ENCODE data around the gene SLC19A1. TPM values are rescaled to one million over a fixed set of nuclear protein-coding genes. Genes with fewer than 3 reads are reported as not detected.

The SLC19A1 gene
- total RNA-seq, 4 donors from 2014 or later = 3.3 to 27.9 (median 11.4) TPM

- 36 to 39% methylated on average over 22 to 24 of the region's 24 CpGs for WGBS, 2 donors
Measured at GRCh38 chr21:45469273-45470086, 72.8 kb downstream of the SLC19A1 start.

GRCh38 chr21:45468971-45469272 is 73.3 kb downstream of the SLC19A1 start:
- Histone ChIP-seq H3K27ac (peak overlapping the region in 3 of 4 donors; percentile 56 to 89 (median 81)), H3K36me3 (no peaks in the 10 kb centered on the region), H3K27me3 (no peaks in the 10 kb centered on the region), H3K4me3 (no peak overlapping the region), H3K9me3 (no peaks in the 10 kb centered on the region), H3K4me1 (peaks cover 0 to 67% (median 42%) of the 10 kb centered on the region in 4 donors)
- no peak for DNase-seq (ENCODE audit: low spot score in 2 of 2)
- 50 to 58% methylated on average over 8 to 12 of the region's 14 CpGs for WGBS, 2 donors
- TF ChIP-seq POLR2A (IDR thresholded peaks at IDR 0.05) (no peak), EP300 (IDR thresholded peaks at IDR 0.05) (no peak), CTCF (IDR thresholded peaks at IDR 0.05) (no peak)

More at GRCh38 chr21:45469273-45470086, 72.8 kb downstream of the SLC19A1 start:
- no peak overlapping the region for H3K4me3 ChIP-seq
- peaks cover 0 to 67% (median 42%) of the 10 kb centered on the region in 4 donors for H3K4me1 ChIP-seq
- no peaks in the 10 kb centered on the region for H3K27me3 ChIP-seq
- H3K36me3 ChIP-seq = peaks cover 0 to under 1% (median 0%) of the 10 kb centered on the region in 3 donors
- DNase-seq (ENCODE audit: low spot score in 2 of 2) = peak; percentile 25 to 56
- H3K9me3 ChIP-seq = no peaks in the 10 kb centered on the region
- H3K27ac ChIP-seq = peak overlapping the region; percentile 56 to 89 (median 70)
- TF ChIP-seq CTCF (IDR thresholded peaks at IDR 0.05) = no peak
- peak in 1 of 2 donors; percentile 75 for TF ChIP-seq EP300 (IDR thresholded peaks at IDR 0.05)

- Histone ChIP-seq H3K27ac (peak overlapping the region in 3 of 4 donors; percentile 56 to 89 (median 81)), H3K27me3 (no peaks in the 10 kb centered on the region), H3K4me3 (no peak overlapping the region), H3K4me1 (peaks cover 0 to 67% (median 42%) of the 10 kb centered on the region in 4 donors), H3K36me3 (no peaks in the 10 kb centered on the region), H3K9me3 (no peaks in the 10 kb centered on the region)
- TF ChIP-seq POLR2A (IDR thresholded peaks at IDR 0.05) = no peak
- TF ChIP-seq EP300 (IDR thresholded peaks at IDR 0.05) = no peak
- no peak for TF ChIP-seq CTCF (IDR thresholded peaks at IDR 0.05)
- no peak for DNase-seq (ENCODE audit: low spot score in 2 of 2)
- 72 to 84% methylated on average over 35 to 40 of the region's 45 CpGs for WGBS, 2 donors
Measured at GRCh38 chr21:45468051-45468970, 73.9 kb downstream of the SLC19A1 start.

- H3K27ac ChIP-seq = peak overlapping the region in 3 of 4 donors; percentile 6 to 89 (median 68)
- peaks cover 0 to 7% (median 0%) of the 10 kb centered on the region in 4 donors for H3K9me3 ChIP-seq
- no peak for DNase-seq (ENCODE audit: low spot score in 2 of 2)
- no peak for TF ChIP-seq CTCF (IDR thresholded peaks at IDR 0.05)
- TF ChIP-seq EP300 (IDR thresholded peaks at IDR 0.05) = no peak
- TF ChIP-seq POLR2A (IDR thresholded peaks at IDR 0.05) = no peak
- peaks cover 0 to 57% (median 35%) of the 10 kb centered on the region in 4 donors for H3K4me1 ChIP-seq
- 72% methylated on average over 19 of the region's 25 CpGs; no CpG with 5 or more reads in 1 of the 2 donors for WGBS, 2 donors
- no peak overlapping the region for H3K4me3 ChIP-seq
- H3K27me3 ChIP-seq = no peaks in the 10 kb centered on the region
- no peaks in the 10 kb centered on the region for H3K36me3 ChIP-seq
Measured at GRCh38 chr21:45467221-45467779, 74.9 kb downstream of the SLC19A1 start.

All from tibial nerve (tissue), 4 donors.